IPS-18c (cell line): ENCODE data around the gene TRIM63.

Source experiments
- H3K4me3 ChIP-seq: 2 replicates; pipeline ENCODE4 v1.7.0; 2013; ENCODE audit warnings: low read depth, mild to moderate bottlenecking, low read length, moderate library complexity; ENCODE audit not compliant: insufficient read depth
- H3K9me3 ChIP-seq: one replicate; pipeline ENCODE4 v1.6.1; 2013; ENCODE audit warnings: mild to moderate bottlenecking, low read length, moderate library complexity; ENCODE audit not compliant: control insufficient read depth, insufficient read depth

The TRIM63 gene

GRCh38 chr1:26029054-26029863, 38.2 kb downstream of the TRIM63 start:
- Histone ChIP-seq H3K4me3 (no peak overlapping the region), H3K9me3 (no peaks in the 10 kb centered on the region)

DNA sequence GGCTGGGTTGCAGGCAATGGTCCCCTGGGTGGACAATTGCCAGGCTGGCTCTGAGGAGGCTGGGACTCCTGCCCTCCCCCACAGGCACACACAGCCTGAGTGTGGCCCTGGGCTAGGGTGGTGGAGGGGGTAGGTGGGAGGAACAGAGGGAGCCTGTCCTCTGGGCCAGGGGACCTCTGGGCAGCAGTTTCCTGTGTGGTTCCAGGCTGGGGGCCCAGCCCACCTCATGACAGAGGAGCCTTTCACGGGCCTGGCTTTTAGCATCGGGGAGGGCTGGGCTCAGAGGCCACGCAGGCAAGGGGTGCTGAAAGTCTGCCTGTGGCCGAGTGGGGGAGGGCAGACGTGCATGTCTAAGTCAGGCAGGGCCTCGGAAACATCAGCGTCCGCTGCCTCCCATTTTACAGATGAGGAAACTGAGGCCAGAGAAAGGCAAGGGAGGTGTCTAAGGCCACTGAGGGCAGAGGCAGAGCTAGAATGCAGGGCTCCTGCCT, 38.9 kb downstream of the TRIM63 start:
- Histone ChIP-seq H3K9me3 (no peaks in the 10 kb centered on the region), H3K4me3 (no peak overlapping the region)

- Histone ChIP-seq H3K4me3 (no peak overlapping the region), H3K9me3 (no peaks in the 10 kb centered on the region)
Observed at GRCh38 chr1:26027716-26028489, 39.5 kb downstream of the TRIM63 start.

DNA sequence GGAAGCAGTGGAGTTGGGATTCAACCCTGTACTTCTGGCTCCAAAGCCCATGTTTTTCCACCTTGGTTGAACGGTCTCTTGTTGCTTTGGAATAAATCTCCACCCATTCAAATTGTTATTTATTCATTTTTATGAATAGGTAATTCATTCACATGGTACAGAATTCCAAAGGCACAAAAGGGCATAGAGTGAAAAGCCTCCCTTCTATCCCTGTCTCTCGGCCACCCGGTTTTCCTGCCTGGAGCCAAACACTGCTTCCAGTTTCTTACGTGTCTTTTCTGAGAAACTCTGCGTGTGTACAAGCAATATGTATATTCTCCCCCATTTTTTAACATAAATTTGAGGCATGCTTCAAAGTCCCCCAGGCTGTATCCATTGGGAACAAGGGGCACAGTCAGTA, 41.9 kb downstream of the TRIM63 start:
- Histone ChIP-seq H3K9me3 (no peaks in the 10 kb centered on the region), H3K4me3 (no peak overlapping the region)

GRCh38 chr1:26025060-26025459, 42.4 kb downstream of the TRIM63 start:
- H3K4me3 ChIP-seq = no peak overlapping the region

GRCh38 chr1:26023826-26024225, 43.6 kb downstream of the TRIM63 start:
- H3K4me3 ChIP-seq = no peak overlapping the region
- H3K9me3 ChIP-seq = no peaks in the 10 kb centered on the region

More at GRCh38 chr1:26025060-26025459, 42.4 kb downstream of the TRIM63 start:
- H3K9me3 ChIP-seq = no peaks in the 10 kb centered on the region

DNA sequence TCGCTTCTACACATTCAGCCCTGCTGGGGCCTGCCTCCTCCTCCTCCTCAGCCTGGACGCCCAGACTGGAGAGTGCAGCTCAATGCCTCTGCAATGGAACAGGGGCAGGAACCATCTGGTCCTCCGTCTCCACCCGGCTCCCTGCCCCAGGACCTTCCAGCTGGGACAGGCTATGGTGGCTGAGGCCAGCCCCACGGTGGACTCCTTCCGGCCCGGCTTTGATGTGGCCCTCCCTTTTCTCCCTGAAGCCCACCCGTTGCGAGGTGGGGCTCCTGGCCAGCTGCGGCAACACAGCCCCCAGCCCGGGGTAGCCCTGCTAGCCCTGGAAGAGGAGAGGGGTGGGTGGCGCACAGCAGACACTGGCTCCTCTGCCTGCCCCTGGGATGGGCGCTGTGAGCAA, 44.4 kb downstream of the TRIM63 start:
- Histone ChIP-seq H3K4me3 (no peak overlapping the region), H3K9me3 (no peaks in the 10 kb centered on the region)

DNA sequence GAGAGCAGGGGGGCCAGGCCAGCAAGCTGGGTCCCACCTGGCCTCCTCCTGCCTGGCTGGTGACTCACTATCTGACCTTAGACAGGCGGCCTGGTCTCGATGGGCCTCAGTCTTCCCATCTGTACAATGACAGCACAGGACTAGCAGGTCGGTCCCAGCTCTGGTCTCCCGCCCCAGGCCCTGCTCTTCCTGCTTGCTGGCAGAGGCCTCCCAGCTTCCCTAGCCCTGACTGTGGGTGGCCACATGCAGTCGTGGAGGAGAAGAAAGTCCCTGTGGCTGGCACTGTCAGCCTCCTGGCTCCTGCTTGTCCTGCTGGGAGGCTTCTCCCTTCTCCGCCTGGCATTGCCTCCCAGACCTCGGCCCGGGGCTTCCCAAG, 45.0 kb downstream of the TRIM63 start:
- Histone ChIP-seq H3K9me3 (no peaks in the 10 kb centered on the region), H3K4me3 (0 out of 2 replicates have a peak overlapping the region, but pooled peaks have one; percentile 48)

GRCh38 chr1:26021647-26022403, 45.6 kb downstream of the TRIM63 start, which contains the start of gene EXTL1:
TSS of gene EXTL1 (plus strand) at chr1:26021775. CDS start at chr1:26022647, 872 bp downstream.
- Histone ChIP-seq H3K4me3 (peak within 1 kb of the TSS; percentile 48), H3K9me3 (no peaks in the 10 kb centered on the region)

GRCh38 chr1:26020941-26021646, 46.3 kb downstream of the TRIM63 start:
- Histone ChIP-seq H3K9me3 (no peaks in the 10 kb centered on the region), H3K4me3 (no peak overlapping the region)

DNA sequence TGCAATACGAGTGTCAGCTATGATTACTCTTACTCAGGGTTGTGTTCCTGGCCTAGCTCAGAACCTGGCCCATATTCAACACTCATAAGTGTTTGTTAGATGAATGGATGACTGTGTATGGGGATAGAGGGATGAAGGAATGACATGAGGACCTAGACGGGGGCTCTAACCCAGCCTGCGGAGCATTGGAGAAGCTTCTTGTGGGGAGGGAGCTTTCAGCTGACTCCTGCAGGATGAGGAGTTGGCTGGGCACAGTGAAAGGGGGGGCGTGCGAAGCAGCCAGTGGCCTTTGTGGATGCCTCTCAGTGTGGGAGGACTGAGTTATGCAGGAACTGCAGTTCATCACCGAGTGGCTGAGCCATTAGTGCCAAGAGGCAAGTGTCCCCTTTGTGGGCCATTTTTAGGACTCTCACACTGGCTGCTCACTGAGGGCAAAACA, 47.1 kb downstream of the TRIM63 start:
- H3K4me3 ChIP-seq = no peak overlapping the region
- H3K9me3 ChIP-seq = no peaks in the 10 kb centered on the region

DNA sequence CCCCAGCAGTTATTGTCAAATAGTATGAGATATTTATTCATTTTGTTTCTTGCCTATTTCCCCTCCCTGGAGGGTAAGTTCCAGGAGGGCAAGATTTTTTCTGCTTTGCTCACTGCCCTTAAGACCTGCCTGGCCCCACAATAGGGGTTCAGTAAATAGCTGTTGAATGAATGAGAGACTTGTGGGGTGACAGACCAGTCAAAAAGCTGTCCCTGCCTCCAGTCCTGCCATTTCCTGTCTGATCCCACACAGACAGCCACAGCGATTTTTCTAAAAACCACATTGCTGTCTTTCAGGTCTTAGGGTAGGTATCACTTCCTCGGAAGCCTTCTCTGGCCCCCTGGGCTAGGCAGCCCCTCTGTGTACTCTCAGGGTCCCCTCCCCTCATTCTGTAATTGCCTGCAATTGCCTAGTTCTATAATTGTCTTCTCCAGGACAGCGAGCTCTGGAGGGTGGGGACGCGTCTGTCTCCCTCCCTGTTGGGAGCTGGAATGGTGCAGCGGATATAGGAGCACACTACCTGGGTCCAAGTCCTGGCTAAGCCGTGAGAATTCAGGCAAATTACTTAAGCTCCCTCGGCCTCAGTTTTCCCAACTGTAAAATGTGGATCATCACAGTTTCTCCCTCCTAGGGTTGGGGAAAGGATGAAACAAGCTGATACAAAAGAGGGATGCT, 47.7 kb downstream of the TRIM63 start:
- H3K4me3 ChIP-seq = no peak overlapping the region
- H3K9me3 ChIP-seq = no peaks in the 10 kb centered on the region

GRCh38 chr1:26017606-26018005, 49.8 kb downstream of the TRIM63 start:
- H3K4me3 ChIP-seq = no peak overlapping the region
- H3K9me3 ChIP-seq = no peaks in the 10 kb centered on the region

- no peak overlapping the region for H3K4me3 ChIP-seq
Observed at GRCh38 chr1:26016953-26017545, 50.4 kb downstream of the TRIM63 start.

DNA sequence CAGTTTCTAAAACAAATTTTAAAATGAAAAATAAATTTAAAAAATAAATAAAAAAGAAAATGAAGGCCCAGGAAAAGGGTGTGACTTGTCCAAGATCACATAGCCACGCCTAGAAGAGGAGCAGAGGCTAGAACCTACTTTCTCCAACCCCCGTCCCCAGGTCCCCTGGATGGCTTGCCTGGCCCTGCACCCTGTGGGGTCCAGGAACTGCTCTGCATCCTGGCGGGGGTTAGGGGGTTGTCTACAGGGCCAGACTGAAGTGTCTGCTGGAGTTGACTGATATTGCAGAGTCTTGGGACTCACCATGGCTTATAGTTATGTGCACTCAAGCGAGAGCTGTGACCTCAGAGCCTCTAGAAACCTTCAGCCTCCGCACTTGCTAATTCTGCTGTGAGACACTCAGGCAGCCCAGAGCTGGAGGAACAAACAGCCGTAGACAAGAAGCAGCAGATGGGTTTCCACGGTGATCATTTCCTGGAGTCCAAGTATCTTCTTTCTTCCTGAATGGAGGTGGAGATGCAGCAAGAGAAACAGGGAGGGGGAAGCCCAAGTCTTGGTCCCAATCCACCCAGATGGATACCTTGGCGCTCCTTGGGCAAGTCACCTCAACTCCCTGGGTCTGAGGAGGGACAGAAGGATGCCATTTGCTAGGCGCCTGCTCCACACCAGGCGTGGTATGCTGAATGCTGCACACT, 51.0 kb downstream of the TRIM63 start:
- Histone ChIP-seq H3K4me3 (no peak overlapping the region), H3K9me3 (no peaks in the 10 kb centered on the region)

More at GRCh38 chr1:26016953-26017545, 50.4 kb downstream of the TRIM63 start:
- H3K9me3 ChIP-seq = no peaks in the 10 kb centered on the region
